SK-MEL-5 (cell line): ENCODE data around the gene ANKH. TPM values are rescaled to one million over a fixed set of nuclear protein-coding genes. Genes with fewer than 3 reads are reported as not detected.

Source experiments
- DNase-seq: peaks from one replicate; pipeline ENCODE4 v3.0.0-alpha.2; 2016; ENCODE audit warnings: low read depth, low spot score
- in situ Hi-C: cut with HindIII; loops from 2 replicates; pipeline ENCODE4 v1.10.0; 2016; ENCODE audit warnings: low sequenced_read_pairs, high pct_unique_total_duplicates, low pct_unique_long_range_greater_than_20kb
- total RNA-seq: library from RNA; depleted of rRNA; stranded (reverse); fragments of >200 nt; shearing (Covaris generic); gene quantifications from 2 replicates; pipeline ENCODE4 v1.2.3, GENCODE V29; 2014

Gene ANKH
- total RNA-seq, 1 experiment from 2014 or later: 35.0 TPM

DNA sequence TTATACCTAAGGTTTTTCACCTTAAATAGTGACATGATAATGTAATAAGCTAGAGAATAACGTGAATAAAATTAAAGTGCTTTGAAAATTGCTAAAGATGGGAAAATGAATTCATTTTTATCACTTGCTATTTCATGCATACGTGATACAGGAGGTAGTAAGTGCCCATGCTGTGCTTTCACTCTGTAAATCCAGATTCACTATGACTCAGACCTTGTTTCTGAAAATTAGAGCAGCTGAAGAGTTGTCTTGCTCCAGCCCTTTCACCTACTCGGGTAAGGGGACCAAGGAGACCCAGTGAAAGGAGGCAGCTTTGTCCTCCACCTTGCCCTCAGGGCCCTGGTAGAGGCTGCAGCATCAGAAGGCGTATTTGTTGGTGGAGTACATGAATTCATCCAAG lies 87.9 kb downstream of the ANKH start:
- DNase-seq: no peak
- in situ Hi-C loops: no loop called here

DNA sequence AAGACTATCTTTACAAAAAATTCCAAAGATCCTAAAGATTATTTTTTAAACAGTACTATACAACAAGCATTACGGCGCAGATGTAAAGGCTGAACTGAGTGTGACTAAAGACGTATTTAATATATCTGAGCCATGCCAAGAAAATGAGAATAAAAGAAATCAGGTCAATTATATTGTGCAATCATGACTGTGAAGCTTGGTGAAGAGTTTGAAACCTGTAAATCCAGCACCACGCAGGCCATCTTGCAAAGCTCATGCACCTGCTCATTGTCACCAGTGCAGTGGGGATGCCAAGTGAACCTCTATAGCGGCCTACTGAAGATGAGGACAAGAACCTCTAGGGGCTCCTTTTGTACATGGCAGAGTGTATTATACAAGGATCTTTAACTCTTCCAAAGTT lies 89.0 kb downstream of the ANKH start:
- in situ Hi-C loops: no loop called here
- DNase-seq: no peak

DNA sequence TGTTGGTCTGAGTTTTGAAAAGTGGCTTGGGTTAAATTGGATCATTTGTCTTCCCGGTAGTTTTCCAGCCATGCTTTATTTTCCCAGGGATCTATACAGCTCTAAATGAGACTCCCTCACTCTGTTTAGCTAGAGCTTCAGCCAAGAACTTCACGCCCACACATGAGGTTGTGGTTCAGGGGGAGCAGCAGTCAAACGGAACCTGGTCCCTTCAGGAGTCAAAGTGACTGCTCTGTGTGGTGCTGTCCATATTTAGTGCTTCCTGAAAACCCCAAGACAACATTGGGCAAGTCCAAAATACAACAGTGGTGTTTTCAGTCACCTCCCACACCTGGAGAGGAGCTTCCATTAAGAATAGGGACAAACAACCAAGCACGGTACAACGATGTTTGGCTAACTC lies 90.5 kb downstream of the ANKH start:
- in situ Hi-C loops: no loop called here
- no peak for DNase-seq

DNA sequence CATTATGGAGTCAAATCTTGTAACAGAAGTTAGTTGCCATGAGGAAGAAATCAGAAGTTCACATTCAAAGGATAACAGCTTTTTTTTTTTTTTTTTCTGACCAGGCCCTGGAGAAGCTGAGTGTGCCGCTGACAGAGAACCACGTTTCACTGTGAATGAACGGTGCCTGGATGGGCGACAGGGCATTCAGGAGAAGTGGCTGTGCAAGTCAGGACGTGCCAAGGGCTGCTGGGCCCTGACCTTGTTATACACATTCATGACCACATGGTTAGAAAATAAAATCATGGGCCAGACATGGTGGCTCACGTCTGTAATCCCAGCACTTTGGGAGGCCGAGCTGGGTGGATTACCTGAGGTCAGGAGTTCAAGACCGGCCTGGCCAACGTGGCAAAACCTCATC lies 91.6 kb downstream of the ANKH start:
- DNase-seq: no peak
- in situ Hi-C loops: no loop called here

DNA sequence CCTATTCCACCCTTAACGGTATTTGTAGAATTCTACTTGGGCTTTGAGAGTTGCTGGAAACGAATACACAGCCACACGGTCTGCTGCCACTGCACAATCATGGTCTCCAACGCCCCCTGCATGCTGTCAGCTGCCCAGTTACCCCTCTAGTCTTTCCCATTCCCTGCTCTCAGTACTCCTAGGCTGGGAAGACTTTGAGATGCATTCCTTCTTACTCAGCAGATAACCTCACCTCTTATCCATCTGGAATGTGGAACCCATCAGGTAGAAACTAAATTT lies 92.8 kb downstream of the ANKH start:
- DNase-seq: no peak
- in situ Hi-C loops: no loop called here

DNA sequence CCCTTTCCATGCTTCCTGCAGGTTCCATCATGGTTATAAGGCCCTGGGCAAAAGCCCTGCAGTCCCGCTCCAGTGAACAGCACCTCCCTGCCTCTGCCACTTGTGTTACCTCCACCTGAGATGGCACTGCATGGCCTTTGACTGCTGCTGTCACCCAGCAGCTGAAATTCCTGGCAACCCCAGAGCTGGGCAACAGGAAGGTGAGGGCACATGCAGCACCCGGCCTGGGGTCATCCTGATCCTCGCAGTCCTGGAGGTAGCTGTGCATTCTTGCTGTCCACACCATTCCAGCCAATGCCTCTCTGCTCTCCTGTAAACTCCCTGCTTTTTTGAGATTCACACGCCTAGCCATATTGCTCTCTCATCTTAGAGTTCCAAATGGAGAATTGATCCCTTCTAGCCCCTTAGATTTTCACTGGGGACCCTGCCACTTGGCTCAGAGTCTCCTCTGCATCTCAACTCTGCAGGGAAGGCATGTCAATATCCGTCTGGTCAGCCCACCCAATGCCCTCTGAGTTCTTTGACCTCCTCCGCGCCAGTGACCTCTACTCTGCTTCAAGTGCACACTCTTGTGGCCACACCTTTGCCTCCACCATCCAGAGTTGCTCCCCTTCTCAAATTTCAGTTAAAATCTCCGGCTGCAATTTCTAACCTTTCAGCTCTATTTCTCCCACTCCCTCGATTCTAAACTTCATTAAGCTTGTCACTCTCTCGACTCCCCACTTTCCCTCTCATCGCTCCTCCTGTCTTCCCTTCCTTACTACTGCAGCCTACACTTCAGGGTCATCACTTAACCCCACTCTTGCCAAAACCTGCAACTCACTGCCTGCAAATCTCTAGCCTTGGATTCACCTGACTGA lies 93.4 kb downstream of the ANKH start:
- in situ Hi-C loops: no loop called here
- DNase-seq: no peak

DNA sequence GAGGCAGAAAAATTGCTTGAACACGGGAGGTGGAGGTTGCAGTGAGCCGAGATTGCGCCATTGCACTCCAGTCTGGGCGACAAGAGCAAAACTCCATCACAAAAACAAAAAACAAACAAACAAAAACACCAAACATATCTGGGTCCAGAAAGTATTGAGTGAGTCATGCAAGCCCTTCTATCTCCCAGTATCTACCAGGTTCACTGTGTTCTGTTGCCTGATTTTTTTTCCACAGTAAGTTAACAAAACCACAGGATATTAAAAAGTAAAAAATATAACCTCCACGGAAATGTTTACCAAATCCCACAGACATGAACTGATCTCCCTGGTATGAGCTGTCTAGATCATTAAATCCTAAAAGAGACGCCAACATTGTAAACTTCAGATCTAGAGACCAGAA lies 94.4 kb downstream of the ANKH start:
- in situ Hi-C loops: no loop called here
- no peak for DNase-seq

DNA sequence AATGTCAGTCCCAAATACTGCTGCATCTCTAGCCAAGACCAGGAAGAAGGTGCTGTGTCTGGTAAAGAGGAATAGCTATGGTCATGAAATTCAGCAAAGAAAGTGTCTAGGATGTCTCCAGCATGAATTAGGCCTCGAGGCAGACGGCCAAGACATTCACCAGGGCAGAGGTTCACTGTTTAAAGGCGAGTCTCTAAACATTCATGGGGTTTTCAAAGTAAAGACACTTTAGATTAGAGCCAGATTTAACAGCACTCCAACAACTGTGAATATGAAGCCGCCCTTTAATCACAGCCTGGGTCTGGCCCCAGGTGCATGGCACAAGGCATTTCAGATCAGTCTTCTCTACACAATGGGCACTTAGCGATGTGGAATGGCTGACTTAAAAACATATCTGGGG lies 95.0 kb downstream of the ANKH start:
- DNase-seq: no peak
- in situ Hi-C loops: no loop called here

DNA sequence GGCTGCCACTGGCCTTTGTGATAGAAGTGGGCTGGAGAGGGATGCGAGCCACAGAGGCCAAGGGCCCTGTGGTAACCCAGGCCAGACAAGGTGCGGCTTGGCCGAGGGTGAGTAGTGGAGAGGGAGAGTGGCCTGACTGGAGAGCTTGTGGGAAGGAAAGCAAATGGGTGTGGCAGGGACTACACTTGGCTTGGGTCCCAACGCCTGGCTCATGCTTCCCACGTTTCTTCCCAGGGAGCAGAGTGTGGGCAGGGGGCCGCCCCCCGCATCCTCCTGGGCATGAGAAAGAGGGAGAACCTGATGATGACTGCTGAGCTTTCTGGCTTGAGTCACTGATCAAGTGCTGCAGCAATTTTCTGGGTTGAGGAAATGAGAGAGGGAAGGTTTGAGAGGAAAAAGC lies 95.7 kb downstream of the ANKH start:
- DNase-seq: no peak
- in situ Hi-C loops: no loop called here

DNA sequence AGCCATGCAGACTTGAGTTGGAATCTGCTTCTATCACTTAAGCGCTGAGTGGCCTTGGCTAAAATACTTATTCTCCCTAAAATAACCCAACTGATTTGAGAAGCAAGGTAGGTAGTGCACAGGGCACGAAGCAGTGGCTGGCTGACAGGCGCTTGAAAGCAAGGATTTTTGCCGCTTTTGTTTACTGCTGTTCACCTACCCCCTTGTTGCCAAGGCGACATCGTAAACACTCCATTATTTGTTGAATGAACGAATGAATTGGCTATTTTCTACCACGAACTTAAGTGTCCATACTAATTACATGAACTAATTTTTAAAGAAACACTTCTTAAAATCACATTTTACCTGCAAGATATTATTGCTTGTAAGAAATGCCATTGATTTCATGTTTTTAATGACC lies 98.0 kb downstream of the ANKH start:
- no peak for DNase-seq
- in situ Hi-C loops: no loop called here

DNA sequence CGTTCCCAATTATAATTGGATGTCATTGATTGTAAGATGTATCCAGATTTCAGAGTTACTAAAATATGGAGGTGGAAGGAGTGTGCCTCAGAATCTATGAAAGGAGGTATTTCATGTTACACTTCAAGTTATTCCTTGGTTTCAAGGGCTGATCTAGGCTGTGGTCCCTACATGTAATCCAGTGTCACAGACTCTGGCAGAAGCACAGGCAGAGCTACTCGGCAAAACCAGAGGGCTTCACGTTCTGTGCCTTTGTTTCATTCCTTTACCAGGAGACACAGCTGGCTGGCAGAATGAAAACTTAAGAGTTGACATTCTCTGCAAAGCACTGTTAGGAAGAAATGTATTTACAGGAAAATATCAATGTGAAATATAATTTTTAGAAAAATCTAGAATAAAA lies 99.6 kb downstream of the ANKH start:
- in situ Hi-C loops: no loop called here
- DNase-seq: no peak

DNA sequence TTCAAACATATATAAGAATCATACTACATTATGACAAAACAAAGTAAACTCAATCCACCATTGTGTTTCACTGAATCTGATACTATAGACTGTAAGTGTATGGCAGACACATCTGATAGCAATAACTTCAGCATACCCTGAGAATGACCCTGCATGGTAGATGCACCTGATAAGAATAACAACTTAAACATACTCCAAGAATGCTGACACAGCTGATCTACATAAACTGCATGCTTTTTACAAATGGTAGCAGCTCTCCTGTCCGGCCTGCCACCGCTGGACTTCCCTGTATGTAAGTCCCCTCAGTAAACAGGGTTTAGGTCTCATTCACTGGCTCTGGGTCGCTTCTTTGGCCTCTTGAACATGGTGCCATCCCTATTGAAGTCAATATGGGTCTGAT lies 100.4 kb downstream of the ANKH start:
- in situ Hi-C loops: no loop called here
- no peak for DNase-seq

DNA sequence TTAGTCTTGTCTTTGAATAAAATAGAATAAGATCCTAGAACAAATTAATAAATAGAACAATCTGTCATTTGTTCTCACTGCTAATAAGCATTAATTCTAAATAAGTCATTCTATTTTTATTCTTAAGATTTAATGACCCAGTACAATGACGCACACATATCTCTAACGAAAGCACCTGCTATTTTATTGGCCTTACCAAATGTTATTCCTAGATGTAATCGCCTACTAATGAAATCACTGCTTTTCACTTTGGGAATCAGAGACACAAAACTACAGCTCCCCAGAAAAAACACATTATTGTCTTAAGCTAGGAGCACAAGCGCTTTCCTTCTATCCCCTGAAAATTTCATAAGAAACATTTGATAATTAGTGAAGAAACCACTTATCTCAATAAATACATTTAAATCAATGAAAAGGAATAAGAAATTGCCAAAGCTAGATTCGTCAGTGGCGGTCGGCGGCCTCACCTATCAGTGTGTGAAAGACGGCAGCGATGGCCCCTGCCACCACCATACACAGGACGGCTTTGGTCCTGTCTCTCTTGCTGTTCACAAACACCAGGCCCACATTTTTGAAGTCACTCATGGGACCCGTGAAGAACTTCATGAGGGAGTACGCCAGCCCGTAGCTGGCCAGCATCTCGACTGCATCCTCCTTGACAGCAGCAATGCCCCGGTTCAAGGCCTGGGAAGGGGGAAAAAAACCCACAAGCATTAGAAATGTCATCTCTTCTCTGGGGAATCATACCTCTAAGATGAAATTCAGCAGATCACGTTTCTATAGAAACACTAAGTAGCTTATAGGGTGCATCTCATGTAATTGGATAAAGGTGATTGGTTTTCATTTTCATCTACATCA lies 102.8 kb downstream of the ANKH start:
- DNase-seq: no peak
- in situ Hi-C loops: no loop called here

DNA sequence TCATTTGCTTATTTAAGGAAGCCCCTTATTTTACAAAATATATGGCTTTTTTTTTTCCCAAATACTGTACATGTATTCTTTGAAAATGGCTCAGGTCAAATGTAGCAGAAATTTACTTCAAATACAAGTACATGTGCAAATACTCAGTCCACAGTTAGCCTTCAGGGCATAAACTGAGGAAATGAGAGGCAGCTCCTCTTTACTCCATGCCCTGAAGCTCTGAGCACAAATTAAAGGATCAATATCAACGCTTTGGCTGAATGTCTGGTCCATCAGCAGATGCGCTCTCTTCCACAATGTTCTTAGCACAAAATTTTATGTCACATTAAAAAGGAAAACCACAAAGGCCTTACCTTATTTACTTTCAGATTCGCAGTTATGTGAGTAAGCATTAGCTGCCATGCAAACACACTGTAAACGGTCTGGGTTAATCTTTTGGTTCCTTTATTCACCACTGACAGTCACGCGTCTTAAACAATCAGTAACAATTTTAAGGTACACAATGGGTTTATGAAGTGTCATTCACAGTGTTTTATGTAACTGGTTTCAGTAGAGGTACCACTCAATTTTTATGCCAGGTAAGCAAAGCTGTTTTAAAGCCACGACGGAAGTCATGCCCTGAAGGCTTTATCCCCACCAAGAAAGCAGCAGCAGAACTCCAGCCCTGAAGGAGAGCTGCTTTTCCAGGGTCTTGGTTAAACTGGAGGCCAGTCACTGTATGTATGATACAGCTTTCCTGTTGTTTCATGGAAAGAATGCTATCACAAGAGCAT lies 103.7 kb downstream of the ANKH start:
- in situ Hi-C loops: no loop called here

DNA sequence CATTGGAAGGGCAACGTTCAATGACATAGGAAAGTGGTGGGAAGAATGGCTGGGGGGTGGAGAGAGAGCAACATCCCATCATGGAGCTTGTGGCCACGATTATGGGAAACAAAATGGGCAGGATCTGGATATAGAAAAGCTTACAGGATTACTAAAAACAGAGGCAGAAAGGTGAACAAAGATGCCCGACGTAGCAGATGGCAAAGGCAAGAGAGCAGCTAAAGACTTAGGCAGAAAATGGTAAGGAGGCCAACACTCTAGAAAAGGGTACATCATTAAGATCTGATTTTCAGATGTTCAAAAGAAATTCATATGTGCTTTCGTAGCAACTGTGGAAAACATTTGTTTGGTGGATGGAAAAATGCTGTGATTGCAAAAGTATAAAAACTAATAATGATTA lies 104.5 kb downstream of the ANKH start:
- in situ Hi-C loops: no loop called here
- no peak for DNase-seq

More for the DNA sequence above, 103.7 kb downstream of the ANKH start:
- DNase-seq: no peak

DNA sequence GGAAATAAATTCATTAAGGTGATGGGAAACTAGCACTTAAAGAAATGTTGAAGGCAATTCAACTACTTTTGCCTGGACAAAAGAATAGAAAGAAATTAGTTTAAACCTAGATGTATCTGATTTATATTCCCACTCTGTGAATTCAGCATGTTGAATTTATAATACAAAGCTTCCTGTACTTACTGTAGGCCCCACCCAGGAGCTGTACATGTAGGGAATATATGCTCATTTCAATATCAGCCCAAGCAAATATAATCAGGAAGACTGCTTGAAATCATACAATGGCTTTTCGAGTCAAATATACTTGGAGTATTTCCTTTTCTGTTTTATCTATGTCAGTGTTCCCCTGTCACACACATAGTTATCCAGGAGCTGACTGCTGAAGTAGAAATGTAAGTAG lies 105.0 kb downstream of the ANKH start:
- DNase-seq: no peak
- in situ Hi-C loops: no loop called here

DNA sequence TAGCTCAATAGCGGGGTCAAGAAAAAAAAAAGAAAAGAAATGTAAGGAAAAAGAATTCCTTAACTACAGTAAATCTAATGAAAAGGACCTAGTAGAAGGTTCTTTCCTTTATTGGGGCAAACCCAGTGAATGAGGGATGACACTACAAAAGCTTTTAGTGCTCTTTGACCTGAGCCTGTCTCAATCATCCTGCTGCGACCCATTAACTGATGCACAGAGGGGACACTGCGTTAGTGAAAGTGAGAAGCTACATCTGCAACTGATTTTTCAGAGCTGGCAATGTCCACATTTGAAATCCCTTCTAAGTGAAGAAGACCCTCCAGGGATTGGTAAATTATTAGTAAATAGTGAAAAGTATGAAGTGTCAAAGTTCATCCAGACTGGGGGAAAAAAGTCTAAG lies 106.0 kb downstream of the ANKH start:
- in situ Hi-C loops: no loop called here
- no peak for DNase-seq

DNA sequence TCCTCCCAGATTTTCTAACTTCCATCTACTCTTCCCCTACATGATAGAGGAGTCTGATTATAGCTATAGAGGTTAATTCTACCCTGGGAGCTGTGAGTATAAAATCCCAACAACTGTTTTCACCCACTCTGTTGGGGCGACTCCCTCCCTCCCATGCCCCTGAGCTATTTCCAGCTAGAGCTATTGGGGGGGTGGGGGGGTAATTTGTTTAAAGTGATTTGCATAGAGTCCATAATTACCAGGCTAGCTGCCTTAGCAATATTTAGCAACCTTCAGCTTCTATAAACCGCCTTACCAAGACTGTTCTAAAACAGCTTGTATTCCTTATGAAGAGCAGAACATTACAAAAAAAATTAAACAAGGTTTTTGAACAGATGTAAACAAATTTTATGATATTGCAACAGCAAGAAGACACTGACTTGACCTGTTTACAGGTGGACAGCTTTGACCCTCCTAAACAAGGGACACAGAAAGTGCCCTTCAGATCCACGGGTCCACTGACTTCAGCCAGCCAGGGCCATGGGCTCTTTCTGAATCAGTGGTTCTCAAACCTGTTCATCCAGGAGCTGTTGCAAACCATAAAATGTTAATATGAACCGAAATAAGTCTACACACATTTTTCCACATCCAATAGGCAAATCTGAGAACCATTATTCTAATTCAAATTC lies 108.9 kb downstream of the ANKH start:
- no peak for DNase-seq
- in situ Hi-C loops: no loop called here
